Activated naive CD8-positive, alpha-beta T cell treated with anti-CD3 and anti-CD28 coated beads, Interleukin-2, amount 50 U/mL, for 24 hours (primary cell): Measurements from ENCODE around the gene BCAN.
"Not testable (repeated sequence)": the region's sequence is repeated elsewhere in the genome, so short reads cannot be mapped to it uniquely, and the experiment has no call there.

Experiments used
- ATAC-seq: fragments of 150-1000 bp; cut with Tn5 transposase; one replicate; pipeline ENCODE4 v1.10.0; 2021
- DNase-seq: peaks from one replicate; pipeline ENCODE4 v3.0.0; 2021
- H3K27ac Mint-ChIP-seq: one replicate; pipeline ENCODE4 v1.8.0; 2021; ENCODE audit warnings: mild to moderate bottlenecking, mixed read lengths
- H3K27me3 Mint-ChIP-seq: one replicate; pipeline ENCODE4 v1.8.0; 2021; ENCODE audit warnings: mixed read lengths
- H3K36me3 Mint-ChIP-seq: one replicate; pipeline ENCODE4 v1.8.0; 2021; ENCODE audit warnings: low read depth, mixed read lengths
- H3K4me1 Mint-ChIP-seq: one replicate; pipeline ENCODE4 v1.8.0; 2021; ENCODE audit warnings: mixed read lengths
- H3K4me3 Mint-ChIP-seq: one replicate; pipeline ENCODE4 v1.8.0; 2021; ENCODE audit warnings: mild to moderate bottlenecking, moderate library complexity, mixed read lengths
- H3K9me3 Mint-ChIP-seq: one replicate; pipeline ENCODE4 v1.8.0; 2021; ENCODE audit warnings: mixed read lengths

BCAN gene

GRCh38 chr1:156625436-156626078 is 16.4 kb upstream of the BCAN start:
- Mint-ChIP-seq H3K27ac (peak overlapping the region; percentile 19), H3K4me3 (peak overlapping the region; percentile 53), H3K27me3 (peaks cover 68% of the 10 kb centered on the region), H3K4me1 (peaks cover 5% of the 10 kb centered on the region), H3K36me3 (no peaks in the 10 kb centered on the region), H3K9me3 (no peaks in the 10 kb centered on the region)
- ATAC-seq (peak; percentile 48), DNase-seq (peak; percentile 75)

- peaks cover 5% of the 10 kb centered on the region for H3K4me1 Mint-ChIP-seq
- H3K36me3 Mint-ChIP-seq = no peaks in the 10 kb centered on the region
- H3K9me3 Mint-ChIP-seq = no peaks in the 10 kb centered on the region
- ATAC-seq (no peak), DNase-seq (no peak)
- H3K27me3 Mint-ChIP-seq = peaks cover 70% of the 10 kb centered on the region
- peak overlapping the region; percentile 19 for H3K27ac Mint-ChIP-seq
- no peak overlapping the region for H3K4me3 Mint-ChIP-seq
These were observed 15.9 kb upstream of the BCAN start for GRCh38 chr1:156626079-156626438.

- H3K27me3 Mint-ChIP-seq = peaks cover 68% of the 10 kb centered on the region
- H3K4me3 Mint-ChIP-seq = no peak overlapping the region
- no peak for ATAC-seq
These were observed 14.5 kb upstream of the BCAN start for GRCh38 chr1:156627313-156627880.

GRCh38 chr1:156629823-156630449 is 12.0 kb upstream of the BCAN start:
- Mint-ChIP-seq H3K4me1 (peaks cover 5% of the 10 kb centered on the region), H3K27me3 (peaks cover 62% of the 10 kb centered on the region)

More at GRCh38 chr1:156627313-156627880, 14.5 kb upstream of the BCAN start:
- Mint-ChIP-seq H3K36me3 (no peaks in the 10 kb centered on the region), H3K9me3 (no peaks in the 10 kb centered on the region), H3K4me1 (peaks cover 5% of the 10 kb centered on the region), H3K27ac (no peak overlapping the region)
- peak; percentile 33 for DNase-seq

DNA sequence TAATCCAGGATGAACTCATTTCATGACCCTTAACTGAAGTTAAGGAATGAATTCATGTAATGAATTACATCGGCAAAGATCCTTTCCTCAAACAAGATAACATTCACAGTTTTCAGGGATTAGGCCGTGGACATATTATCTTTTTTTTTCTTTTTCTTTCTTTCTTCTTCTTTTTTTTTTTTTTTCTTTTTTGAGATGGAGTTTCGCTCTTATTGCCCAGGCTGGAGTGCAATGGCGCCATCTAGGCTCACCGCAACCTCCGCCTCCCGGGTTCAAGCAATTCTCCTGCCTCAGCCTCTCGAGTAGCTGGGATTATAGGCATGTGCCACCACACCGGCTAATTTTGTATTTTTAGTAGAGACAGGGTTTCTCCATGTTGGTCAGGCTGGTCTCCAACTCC is 10.8 kb upstream of the BCAN start:
- H3K27me3 Mint-ChIP-seq = peaks cover 60% of the 10 kb centered on the region
- not testable (repeated sequence) for H3K36me3 Mint-ChIP-seq, DNase-seq, H3K4me3 Mint-ChIP-seq, ATAC-seq, H3K27ac Mint-ChIP-seq, H3K9me3 Mint-ChIP-seq, H3K4me1 Mint-ChIP-seq

More at GRCh38 chr1:156629823-156630449, 12.0 kb upstream of the BCAN start:
- H3K9me3 Mint-ChIP-seq = no peaks in the 10 kb centered on the region
- H3K36me3 Mint-ChIP-seq = no peaks in the 10 kb centered on the region
- no peak for DNase-seq
- H3K4me3 Mint-ChIP-seq = no peak overlapping the region
- H3K27ac Mint-ChIP-seq = no peak overlapping the region
- no peak for ATAC-seq

DNA sequence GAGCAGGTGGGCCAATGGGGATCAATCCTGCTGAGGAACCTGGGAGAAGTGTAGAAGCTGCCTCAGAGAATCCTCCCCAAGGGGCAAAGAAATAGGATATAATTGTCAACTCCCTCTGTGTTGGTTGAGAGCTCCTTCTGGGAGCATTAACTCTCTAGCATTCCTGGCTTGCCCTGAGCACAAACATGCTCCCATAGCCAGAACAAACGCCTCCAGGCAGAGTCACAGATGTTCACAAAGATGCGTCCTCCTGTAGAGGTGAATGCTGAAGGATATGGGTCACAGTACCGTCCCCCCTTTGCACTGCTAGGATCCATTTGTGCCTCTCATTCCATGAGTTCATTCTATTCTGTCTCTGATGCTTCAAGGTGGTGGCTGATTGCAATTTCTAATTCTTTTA is 9.6 kb upstream of the BCAN start:
- Mint-ChIP-seq H3K27me3 (peaks cover 59% of the 10 kb centered on the region), H3K27ac (no peak overlapping the region), H3K4me3 (no peak overlapping the region), H3K36me3 (no peaks in the 10 kb centered on the region), H3K9me3 (no peaks in the 10 kb centered on the region), H3K4me1 (no peaks in the 10 kb centered on the region)
- DNase-seq (no peak), ATAC-seq (no peak)

DNA sequence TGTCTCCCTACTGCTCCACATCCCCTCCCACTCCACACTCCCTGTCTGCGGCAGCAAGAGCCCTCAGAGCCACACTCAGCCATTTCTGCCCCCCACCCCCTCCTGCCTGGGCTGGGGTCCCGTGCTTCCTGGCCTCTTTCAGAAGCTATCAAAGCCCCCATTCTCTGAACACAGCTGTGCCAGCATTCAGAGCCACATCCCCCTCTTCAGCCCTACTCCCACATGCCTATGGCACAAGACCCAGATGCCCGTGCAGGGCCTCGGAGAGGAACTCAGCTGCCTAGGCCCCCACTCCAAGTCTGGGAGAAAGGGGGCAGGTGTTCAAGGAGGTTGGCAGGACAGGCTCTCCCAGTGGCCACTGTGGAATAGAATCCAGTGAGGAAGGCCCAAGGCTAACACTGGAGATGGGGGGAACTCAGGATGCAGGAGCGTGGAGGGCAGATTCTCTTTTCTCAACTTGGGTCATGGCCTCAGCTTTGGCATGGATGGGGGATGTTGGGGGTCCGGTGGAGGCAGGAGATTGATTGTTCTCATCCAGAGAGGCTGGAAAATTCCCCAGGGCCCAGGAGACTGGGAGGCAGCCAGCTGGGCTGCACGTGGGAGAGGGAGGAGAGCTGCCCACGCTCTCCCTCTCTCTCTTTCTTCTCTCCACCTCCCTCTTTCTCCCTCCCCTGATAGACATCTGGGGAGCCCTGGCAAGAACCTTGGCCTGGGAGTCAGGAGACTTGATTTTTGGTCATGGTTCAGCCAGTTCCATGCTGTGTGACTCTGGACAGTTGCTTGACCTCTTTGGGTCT is 3.5 kb upstream of the BCAN start:
- no peak overlapping the region for H3K27ac Mint-ChIP-seq

DNA sequence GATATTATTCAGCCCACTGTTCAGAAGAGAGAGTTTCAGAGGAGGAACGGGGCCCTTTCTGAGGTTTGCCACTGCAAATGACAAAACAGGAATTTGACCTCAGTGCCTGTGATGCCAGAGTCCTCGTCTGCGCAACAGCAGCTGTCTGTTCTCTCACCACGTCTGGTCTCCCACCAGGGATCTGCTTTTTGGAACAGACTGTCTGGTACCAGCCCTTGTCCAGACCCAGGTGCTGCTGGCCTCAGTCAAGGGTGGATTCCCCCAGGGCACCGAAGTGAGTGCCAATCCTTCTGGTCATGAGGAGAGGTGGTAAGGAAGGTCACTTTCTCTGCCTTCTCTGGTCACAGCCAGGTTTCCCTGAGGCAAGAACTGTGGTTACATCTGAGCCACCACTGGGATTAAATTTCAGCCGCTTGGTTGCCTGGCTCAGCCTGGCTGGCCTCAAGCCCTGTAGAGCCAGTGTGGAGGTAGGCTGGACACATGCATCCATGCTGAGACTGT is 2.3 kb upstream of the BCAN start:
- Mint-ChIP-seq H3K27ac (no peak overlapping the region), H3K4me1 (peaks cover 22% of the 10 kb centered on the region), H3K9me3 (no peaks in the 10 kb centered on the region), H3K36me3 (no peaks in the 10 kb centered on the region), H3K4me3 (no peak overlapping the region), H3K27me3 (peaks cover 77% of the 10 kb centered on the region)
- DNase-seq (no peak), ATAC-seq (no peak)

More for the DNA sequence above, 3.5 kb upstream of the BCAN start:
- Mint-ChIP-seq H3K4me3 (no peak overlapping the region), H3K36me3 (no peaks in the 10 kb centered on the region), H3K9me3 (no peaks in the 10 kb centered on the region), H3K27me3 (peaks cover 70% of the 10 kb centered on the region), H3K4me1 (peaks cover 17% of the 10 kb centered on the region)
- DNase-seq (no peak), ATAC-seq (no peak)

- Mint-ChIP-seq H3K4me3 (peak overlapping the region; percentile 35), H3K9me3 (no peaks in the 10 kb centered on the region), H3K4me1 (peaks cover 22% of the 10 kb centered on the region), H3K36me3 (no peaks in the 10 kb centered on the region), H3K27ac (no peak overlapping the region), H3K27me3 (peaks cover 82% of the 10 kb centered on the region)
- ATAC-seq (no peak), DNase-seq (no peak)
These were observed 843 bp upstream of the BCAN start for GRCh38 chr1:156640842-156641706.

- ATAC-seq (no peak), DNase-seq (no peak)
- Mint-ChIP-seq H3K9me3 (no peaks in the 10 kb centered on the region), H3K36me3 (no peaks in the 10 kb centered on the region), H3K4me1 (peaks cover 22% of the 10 kb centered on the region), H3K27me3 (peaks cover 85% of the 10 kb centered on the region), H3K27ac (no peak overlapping the region), H3K4me3 (peak overlapping the region; percentile 17)
These were observed 540 bp downstream of the BCAN start for GRCh38 chr1:156642265-156643048.

DNA sequence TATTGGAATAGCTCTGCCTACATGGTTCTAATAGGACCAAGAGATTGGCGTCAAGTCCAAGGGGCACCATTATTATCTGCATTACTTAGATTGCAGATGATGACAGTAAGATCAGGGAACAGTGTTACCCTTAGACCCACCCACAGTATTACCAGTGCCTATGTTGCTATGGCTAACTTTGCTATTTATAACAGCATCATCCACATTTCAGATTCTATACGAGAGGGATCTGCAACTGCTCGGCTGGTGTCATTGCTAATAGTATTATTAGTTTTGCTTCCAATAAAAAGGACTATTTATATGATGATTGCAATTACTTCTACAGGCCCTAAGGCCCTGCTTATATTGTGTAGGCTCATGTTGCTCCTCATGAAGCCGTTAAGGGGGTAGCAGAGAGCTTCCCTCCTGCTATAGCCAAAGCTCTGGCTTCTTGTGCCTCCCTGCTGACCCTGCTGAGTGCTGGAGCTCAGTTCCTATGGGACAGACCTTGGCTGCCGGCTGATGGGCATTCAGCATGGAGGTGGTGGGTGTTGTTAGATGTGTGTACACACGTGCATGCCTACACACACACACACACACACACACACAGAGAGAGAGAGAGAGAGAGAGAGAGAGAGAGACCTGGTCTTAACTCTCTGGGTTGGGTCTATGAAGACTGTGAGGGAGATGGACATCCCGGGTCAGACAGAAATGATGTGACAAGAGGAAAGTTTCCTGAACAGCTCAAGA is 1.3 kb downstream of the BCAN start:
- Mint-ChIP-seq H3K27me3 (peaks cover 89% of the 10 kb centered on the region), H3K36me3 (no peaks in the 10 kb centered on the region), H3K4me1 (peaks cover 22% of the 10 kb centered on the region), H3K4me3 (no peak overlapping the region), H3K9me3 (no peaks in the 10 kb centered on the region), H3K27ac (no peak overlapping the region)
- no peak for ATAC-seq
- no peak for DNase-seq

- Mint-ChIP-seq H3K27me3 (peaks cover 90% of the 10 kb centered on the region), H3K36me3 (no peaks in the 10 kb centered on the region), H3K27ac (no peak overlapping the region), H3K9me3 (no peaks in the 10 kb centered on the region), H3K4me3 (no peak overlapping the region), H3K4me1 (peaks cover 22% of the 10 kb centered on the region)
- DNase-seq (peak; percentile 25), ATAC-seq (peak; percentile 67)
These were observed 1.8 kb downstream of the BCAN start for GRCh38 chr1:156643778-156644092.

- H3K4me1 Mint-ChIP-seq = peaks cover 22% of the 10 kb centered on the region
- peaks cover 90% of the 10 kb centered on the region for H3K27me3 Mint-ChIP-seq
- no peak for ATAC-seq
These were observed 2.2 kb downstream of the BCAN start for GRCh38 chr1:156644146-156644545.

More at GRCh38 chr1:156644146-156644545, 2.2 kb downstream of the BCAN start:
- Mint-ChIP-seq H3K36me3 (no peaks in the 10 kb centered on the region), H3K9me3 (no peaks in the 10 kb centered on the region), H3K4me3 (no peak overlapping the region), H3K27ac (no peak overlapping the region)
- no peak for DNase-seq
